ENCODE data around the gene AUTS2.

The AUTS2 gene

DNA sequence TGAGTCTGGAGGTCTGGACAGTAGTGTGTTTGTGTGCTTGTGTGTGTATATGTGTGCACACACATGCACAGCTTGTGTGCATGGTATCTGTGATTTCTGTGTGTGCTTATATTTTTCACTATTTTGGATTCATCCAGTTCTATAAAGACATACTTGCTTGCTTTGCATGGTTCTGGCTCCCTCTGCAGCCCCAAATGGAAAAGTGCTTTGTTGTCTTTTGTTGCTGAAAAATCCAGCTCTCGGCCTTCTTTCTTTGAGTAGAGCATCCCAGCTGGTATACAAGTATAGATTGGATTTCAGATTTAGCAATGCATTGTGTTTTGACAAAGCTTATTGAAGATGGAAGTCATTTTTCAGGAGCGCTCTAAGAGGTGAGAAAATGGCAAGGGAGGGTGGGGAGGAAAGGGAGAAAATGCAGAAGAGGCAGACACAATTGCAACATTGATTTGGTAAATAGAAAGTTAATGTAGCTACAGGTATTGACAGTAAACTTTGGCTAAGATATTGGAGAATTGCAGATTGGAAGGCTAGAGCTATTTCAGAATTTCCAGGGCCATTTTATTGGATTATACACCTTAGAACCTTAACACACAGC is 333.9 kb downstream of the AUTS2 start:
- TF ChIP-seq, protein P1, sequence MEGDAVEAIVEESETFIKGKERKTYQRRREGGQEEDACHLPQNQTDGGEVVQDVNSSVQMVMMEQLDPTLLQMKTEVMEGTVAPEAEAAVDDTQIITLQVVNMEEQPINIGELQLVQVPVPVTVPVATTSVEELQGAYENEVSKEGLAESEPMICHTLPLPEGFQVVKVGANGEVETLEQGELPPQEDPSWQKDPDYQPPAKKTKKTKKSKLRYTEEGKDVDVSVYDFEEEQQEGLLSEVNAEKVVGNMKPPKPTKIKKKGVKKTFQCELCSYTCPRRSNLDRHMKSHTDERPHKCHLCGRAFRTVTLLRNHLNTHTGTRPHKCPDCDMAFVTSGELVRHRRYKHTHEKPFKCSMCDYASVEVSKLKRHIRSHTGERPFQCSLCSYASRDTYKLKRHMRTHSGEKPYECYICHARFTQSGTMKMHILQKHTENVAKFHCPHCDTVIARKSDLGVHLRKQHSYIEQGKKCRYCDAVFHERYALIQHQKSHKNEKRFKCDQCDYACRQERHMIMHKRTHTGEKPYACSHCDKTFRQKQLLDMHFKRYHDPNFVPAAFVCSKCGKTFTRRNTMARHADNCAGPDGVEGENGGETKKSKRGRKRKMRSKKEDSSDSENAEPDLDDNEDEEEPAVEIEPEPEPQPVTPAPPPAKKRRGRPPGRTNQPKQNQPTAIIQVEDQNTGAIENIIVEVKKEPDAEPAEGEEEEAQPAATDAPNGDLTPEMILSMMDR (IDR thresholded peaks at IDR 0.05) = peak; percentile 64
- peak; percentile 21 for DNase-seq
- Mint-ChIP-seq H3K4me3 (no peak overlapping the region), H3K27ac (no peak overlapping the region), H3K36me3 (ENCODE audit: low read depth) (no peaks in the 10 kb centered on the region), H3K4me1 (peaks cover 23% of the 10 kb centered on the region), H3K27me3 (ENCODE audit: low read depth, poor library complexity) (peaks cover 3% of the 10 kb centered on the region), H3K9me3 (no peaks in the 10 kb centered on the region)

DNA sequence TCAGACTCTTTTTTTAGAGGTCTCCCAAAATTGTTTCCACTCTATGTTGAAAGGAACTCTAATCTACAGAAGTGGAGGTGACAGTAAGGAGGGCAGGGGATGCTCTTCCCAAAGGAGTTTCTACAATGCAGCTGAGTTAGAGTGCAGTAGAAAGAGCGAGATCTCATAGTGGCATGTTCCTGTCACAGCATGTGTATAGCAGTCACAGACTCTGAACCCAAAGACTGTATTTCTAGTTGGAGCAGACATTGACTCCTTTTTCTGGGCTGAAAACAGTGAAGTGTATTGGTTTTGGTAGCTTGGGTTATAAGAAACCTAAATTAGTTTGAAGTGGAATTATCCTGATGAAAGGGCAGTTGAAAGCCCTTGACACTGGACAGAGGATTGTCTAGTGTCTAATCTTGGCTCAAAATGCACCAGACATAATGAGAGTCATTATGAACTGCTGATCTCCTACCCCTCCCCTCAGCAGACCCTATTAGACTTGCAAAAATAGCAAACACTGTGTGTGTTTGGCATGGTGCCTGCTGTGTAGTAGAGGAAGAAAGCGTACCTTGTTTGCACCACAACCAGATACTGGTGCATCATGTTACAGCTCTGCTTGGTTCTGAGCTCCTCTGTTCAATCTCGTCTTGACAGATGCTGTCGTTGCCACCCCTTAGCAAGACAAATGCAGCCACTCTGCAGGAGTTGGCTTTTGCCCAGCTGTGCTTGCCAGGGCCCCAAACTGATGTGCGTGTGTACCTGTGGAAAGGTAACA is 336.0 kb downstream of the AUTS2 start:
- no peak for DNase-seq
- H3K36me3 Mint-ChIP-seq (ENCODE audit: low read depth) = no peaks in the 10 kb centered on the region
- peaks cover 3% of the 10 kb centered on the region for H3K27me3 Mint-ChIP-seq (ENCODE audit: low read depth, poor library complexity)

DNA sequence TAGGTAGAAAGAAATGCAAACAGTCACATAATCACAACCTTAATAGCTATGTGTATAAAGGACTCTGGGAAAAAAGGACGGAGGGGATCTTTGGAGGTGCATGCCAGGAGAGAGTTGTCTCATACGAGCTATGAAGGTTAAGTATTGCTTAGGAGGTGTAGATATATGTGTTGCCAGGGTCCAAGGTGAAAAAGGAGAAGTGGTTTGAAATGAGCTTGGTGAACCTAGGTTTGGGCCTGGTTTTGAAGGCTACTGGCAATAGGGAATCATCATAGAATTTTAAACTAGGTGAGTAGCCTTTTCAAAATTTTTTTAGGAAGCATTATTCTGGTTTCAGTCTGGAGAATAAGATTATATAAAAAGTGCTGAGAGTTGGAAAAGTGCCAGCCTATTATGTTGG is 336.8 kb downstream of the AUTS2 start:
- H3K4me1 Mint-ChIP-seq = peaks cover 24% of the 10 kb centered on the region
- H3K27me3 Mint-ChIP-seq (ENCODE audit: low read depth, poor library complexity) = peaks cover 3% of the 10 kb centered on the region
- no peak for DNase-seq
- peak overlapping the region; percentile 1 for H3K27ac Mint-ChIP-seq
- H3K36me3 Mint-ChIP-seq (ENCODE audit: low read depth) = no peaks in the 10 kb centered on the region
- H3K4me3 Mint-ChIP-seq = no peak overlapping the region
- no peaks in the 10 kb centered on the region for H3K9me3 Mint-ChIP-seq
- TF ChIP-seq, protein P1 (IDR thresholded peaks at IDR 0.05) = no peak

More for the DNA sequence above, 336.0 kb downstream of the AUTS2 start:
- H3K4me1 Mint-ChIP-seq = peaks cover 24% of the 10 kb centered on the region
- no peak overlapping the region for H3K4me3 Mint-ChIP-seq
- H3K27ac Mint-ChIP-seq = no peak overlapping the region
- TF ChIP-seq, protein P1 (IDR thresholded peaks at IDR 0.05) = no peak
- no peaks in the 10 kb centered on the region for H3K9me3 Mint-ChIP-seq

DNA sequence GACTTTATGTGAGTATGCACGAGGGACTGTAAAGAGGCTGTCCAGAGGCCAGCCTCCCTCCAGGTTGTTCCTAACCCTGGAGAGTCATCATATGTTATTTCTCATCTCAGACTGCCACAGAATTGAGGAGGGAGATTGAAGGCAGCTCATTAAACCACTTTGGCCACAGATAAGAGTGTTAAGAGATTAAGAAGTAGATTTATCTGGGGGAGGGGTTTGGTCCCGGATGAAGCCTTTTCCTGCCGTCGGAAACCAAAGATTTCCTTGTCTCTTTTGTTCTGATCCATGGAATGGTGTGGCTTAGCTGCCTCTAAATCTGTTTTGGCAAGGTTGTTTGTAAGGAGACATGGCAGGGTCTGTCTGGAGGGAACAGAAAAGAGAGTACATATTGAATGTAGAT is 338.8 kb downstream of the AUTS2 start:
- no peaks in the 10 kb centered on the region for H3K9me3 Mint-ChIP-seq
- H3K4me3 Mint-ChIP-seq = no peak overlapping the region
- TF ChIP-seq, protein P1 (IDR thresholded peaks at IDR 0.05) = no peak
- peaks cover 3% of the 10 kb centered on the region for H3K27me3 Mint-ChIP-seq (ENCODE audit: low read depth, poor library complexity)
- no peak overlapping the region for H3K27ac Mint-ChIP-seq
- no peak for DNase-seq
- peaks cover 42% of the 10 kb centered on the region for H3K4me1 Mint-ChIP-seq
- H3K36me3 Mint-ChIP-seq (ENCODE audit: low read depth) = no peaks in the 10 kb centered on the region

DNA sequence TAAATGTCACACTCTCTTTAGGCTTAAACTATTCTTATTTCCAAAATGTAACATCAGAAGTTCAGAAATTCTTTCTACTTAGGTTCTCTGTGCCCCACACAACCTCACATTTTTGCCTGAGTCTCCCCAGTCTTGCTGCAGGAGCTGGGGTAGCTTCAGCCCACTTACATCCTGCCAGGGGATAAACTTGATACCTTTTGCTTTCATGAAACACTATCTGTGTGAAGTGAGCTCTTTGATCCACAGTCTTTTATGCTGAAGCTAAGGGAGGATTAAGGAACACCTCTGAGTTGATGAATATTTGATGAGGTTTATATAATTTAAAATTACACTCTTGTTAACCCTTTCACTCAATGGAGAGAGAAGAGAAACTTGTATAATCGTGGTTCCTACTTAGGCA is 341.0 kb downstream of the AUTS2 start:
- TF ChIP-seq, protein P1 (IDR thresholded peaks at IDR 0.05) = no peak
- Mint-ChIP-seq H3K36me3 (ENCODE audit: low read depth) (no peaks in the 10 kb centered on the region), H3K9me3 (no peaks in the 10 kb centered on the region), H3K27me3 (ENCODE audit: low read depth, poor library complexity) (peaks cover 3% of the 10 kb centered on the region), H3K4me3 (no peak overlapping the region), H3K27ac (peak overlapping the region; percentile 14), H3K4me1 (peaks cover 49% of the 10 kb centered on the region)
- DNase-seq = no peak
